ENCODE results near the gene SYF2.

Gene SYF2

GRCh38 chr1:25182629-25183028, 49.7 kb downstream of the SYF2 start:
- DNase-seq = no peak

GRCh38 chr1:25180996-25181395, 51.3 kb downstream of the SYF2 start:
- peak; percentile 0 for DNase-seq

- DNase-seq = no peak
Observed at GRCh38 chr1:25178917-25179561, 53.3 kb downstream of the SYF2 start.

GRCh38 chr1:25174730-25175612, 57.3 kb downstream of the SYF2 start:
- DNase-seq = no peak

- DNase-seq = no peak
Observed at GRCh38 chr1:25174363-25174729, 58.0 kb downstream of the SYF2 start.

GRCh38 chr1:25173809-25174340, 58.4 kb downstream of the SYF2 start:
- no peak for DNase-seq

Measured in activated CD4-positive, CD25-positive, alpha-beta regulatory T cell treated with anti-CD3 and anti-CD28 coated beads, Interleukin-2, amount 50 U/mL, for 72 hours (primary cell).